HG02973 (cell line): ENCODE measurements around the gene KIAA0513.

ENCODE experiments used
- ATAC-seq: cut with Tn5 transposase; IDR thresholded peaks from one replicate; pipeline ENCODE4 v1.9.1; 2021; ENCODE audit warnings: moderate library complexity; ENCODE audit not compliant: unreplicated experiment

Gene KIAA0513

GRCh38 chr16:85067426-85067825, 39.8 kb downstream of the KIAA0513 start:
- ATAC-seq, result no peak

- no peak for ATAC-seq
These were observed 41.2 kb downstream of the KIAA0513 start for GRCh38 chr16:85068746-85069145.

GRCh38 chr16:85069171-85069570, 41.6 kb downstream of the KIAA0513 start:
- ATAC-seq, result no peak

- ATAC-seq, result no peak
These were observed 44.7 kb downstream of the KIAA0513 start for GRCh38 chr16:85072076-85072860.

- ATAC-seq, result no peak
These were observed 45.4 kb downstream of the KIAA0513 start for GRCh38 chr16:85072947-85073346.

- no peak for ATAC-seq
These were observed 46.8 kb downstream of the KIAA0513 start for GRCh38 chr16:85074225-85074914.

- no peak for ATAC-seq
These were observed 47.8 kb downstream of the KIAA0513 start for GRCh38 chr16:85075236-85075924.

GRCh38 chr16:85077039-85077438, 49.4 kb downstream of the KIAA0513 start:
- no peak for ATAC-seq

GRCh38 chr16:85077576-85078125, 50.1 kb downstream of the KIAA0513 start:
- ATAC-seq, result no peak

GRCh38 chr16:85078226-85078625, 50.6 kb downstream of the KIAA0513 start:
- ATAC-seq, result no peak

GRCh38 chr16:85078952-85079351, 51.4 kb downstream of the KIAA0513 start:
- ATAC-seq, result no peak

- ATAC-seq, result no peak
These were observed 52.4 kb downstream of the KIAA0513 start for GRCh38 chr16:85079785-85080570.

GRCh38 chr16:85081038-85081437, 53.4 kb downstream of the KIAA0513 start:
- no peak for ATAC-seq

- ATAC-seq, result no peak
These were observed 54.2 kb downstream of the KIAA0513 start for GRCh38 chr16:85081765-85082164.

GRCh38 chr16:85082173-85083050, 54.8 kb downstream of the KIAA0513 start:
- no peak for ATAC-seq

GRCh38 chr16:85083051-85083639, 55.5 kb downstream of the KIAA0513 start:
- no peak for ATAC-seq

GRCh38 chr16:85084841-85085510, 57.4 kb downstream of the KIAA0513 start:
- no peak for ATAC-seq

GRCh38 chr16:85085721-85086120, 58.1 kb downstream of the KIAA0513 start:
- ATAC-seq, result no peak
